Activated CD8-positive, alpha-beta T cell treated with anti-CD3 and anti-CD28 coated beads for 36 hours (primary cell): ENCODE measurements around the gene CDH13. TPM values are rescaled to one million over a fixed set of nuclear protein-coding genes. Genes with fewer than 3 reads are reported as not detected.

Source experiments
- ATAC-seq: fragments of 200-7000 bp; cut with Tn5 transposase; one replicate; pipeline ENCODE4 v1.10.0; 2021; ENCODE audit warnings: mild to moderate bottlenecking, moderate library complexity
- CTCF ChIA-PET: fragments of 350-600 bp; sonication (Branson Sonifier 250); formaldehyde crosslinking; loops from one replicate; lab custom pipeline; 2021; ENCODE audit warnings: antibody characterized with exemption; lab: Charles Lee
- POLR2A ChIA-PET: fragments of 350-600 bp; sonication (Branson Sonifier 250); formaldehyde crosslinking; loops from one replicate; lab custom pipeline; 2021; ENCODE audit warnings: antibody characterized with exemption; lab: Charles Lee
- DNase-seq: peaks from one replicate; pipeline ENCODE4 v3.0.0-alpha.2; 2020
- H3K27ac Mint-ChIP-seq: one replicate; pipeline ENCODE4 v1.8.0; 2021; ENCODE audit warnings: mild to moderate bottlenecking, mixed read lengths
- H3K27me3 Mint-ChIP-seq: one replicate; pipeline ENCODE4 v1.8.0; 2021; ENCODE audit warnings: mixed read lengths
- H3K36me3 Mint-ChIP-seq: one replicate; pipeline ENCODE4 v1.8.0; 2021; ENCODE audit warnings: low read depth, mixed read lengths
- H3K4me1 Mint-ChIP-seq: one replicate; pipeline ENCODE4 v1.8.0; 2021; ENCODE audit warnings: low read depth, mixed read lengths
- H3K4me3 Mint-ChIP-seq: one replicate; pipeline ENCODE4 v1.8.0; 2021; ENCODE audit warnings: mild to moderate bottlenecking, moderate library complexity, mixed read lengths
- H3K9me3 Mint-ChIP-seq: one replicate; pipeline ENCODE4 v1.8.0; 2021; ENCODE audit warnings: mixed read lengths
- CTCF ChIP-seq: fragments of 200-600 bp; IDR thresholded peaks from one replicate; pipeline ENCODE4 v1.8.0; 2022; ENCODE audit warnings: antibody characterized with exemption, mild to moderate bottlenecking
- intact Hi-C: fragments of 100-400 bp; cut with micrococcal nuclease; formaldehyde crosslinking; loops from one replicate; pipeline ENCODE4 v1.10.0; 2022
- total RNA-seq, 2 experiments: library from RNA; stranded (reverse); gene quantifications; one replicate each; pipeline ENCODE4 v1.2.3, GENCODE V29; 2021

The CDH13 gene
- total RNA-seq, 2 experiments from 2014 or later = not detected

- no peaks in the 10 kb centered on the region for H3K27me3 Mint-ChIP-seq
- intact Hi-C loops = no loop called here
- H3K4me1 Mint-ChIP-seq = peaks cover 5% of the 10 kb centered on the region
- no peak overlapping the region for H3K27ac Mint-ChIP-seq
- H3K4me3 Mint-ChIP-seq = no peak overlapping the region
- TF ChIP-seq CTCF = no peak
- ChIA-PET CTCF (no interaction called here), POLR2A (no interaction called here)
- no peak for DNase-seq
- no peaks in the 10 kb centered on the region for H3K36me3 Mint-ChIP-seq
- ATAC-seq = no peak
- no peaks in the 10 kb centered on the region for H3K9me3 Mint-ChIP-seq
These were observed 1098.5 kb downstream of the CDH13 start for GRCh38 chr16:83725313-83725712.

- Mint-ChIP-seq H3K9me3 (peaks cover 5% of the 10 kb centered on the region), H3K27me3 (peaks cover 2% of the 10 kb centered on the region), H3K4me1 (peaks cover 5% of the 10 kb centered on the region), H3K27ac (no peak overlapping the region), H3K36me3 (no peaks in the 10 kb centered on the region), H3K4me3 (no peak overlapping the region)
- DNase-seq (peak; percentile 18), ATAC-seq (peak; percentile 58)
- ChIA-PET POLR2A (no interaction called here), CTCF (no interaction called here)
- no peak for TF ChIP-seq CTCF
- intact Hi-C loops = no loop called here
These were observed 1100.2 kb downstream of the CDH13 start for GRCh38 chr16:83727018-83727417.

- intact Hi-C loops = no loop called here
- Mint-ChIP-seq H3K9me3 (peaks cover 5% of the 10 kb centered on the region), H3K27ac (no peak overlapping the region), H3K4me1 (peaks cover 5% of the 10 kb centered on the region), H3K27me3 (peaks cover 2% of the 10 kb centered on the region), H3K4me3 (no peak overlapping the region), H3K36me3 (no peaks in the 10 kb centered on the region)
- CTCF ChIA-PET = no interaction called here
- POLR2A ChIA-PET = no interaction called here
- no peak for ATAC-seq
- no peak for DNase-seq
- no peak for TF ChIP-seq CTCF
These were observed 1101.1 kb downstream of the CDH13 start for GRCh38 chr16:83727751-83728352.

- ATAC-seq = no peak
- Mint-ChIP-seq H3K27me3 (peaks cover 2% of the 10 kb centered on the region), H3K36me3 (no peaks in the 10 kb centered on the region), H3K9me3 (peaks cover 5% of the 10 kb centered on the region), H3K4me1 (peaks cover 5% of the 10 kb centered on the region), H3K27ac (no peak overlapping the region), H3K4me3 (no peak overlapping the region)
- no peak for DNase-seq
- ChIA-PET CTCF (no interaction called here), POLR2A (no interaction called here)
- intact Hi-C loops = no loop called here
- no peak for TF ChIP-seq CTCF
These were observed 1101.7 kb downstream of the CDH13 start for GRCh38 chr16:83728492-83728891.

- Mint-ChIP-seq H3K4me3 (no peak overlapping the region), H3K4me1 (peaks cover 5% of the 10 kb centered on the region), H3K9me3 (peaks cover 22% of the 10 kb centered on the region), H3K36me3 (no peaks in the 10 kb centered on the region), H3K27me3 (peaks cover 2% of the 10 kb centered on the region), H3K27ac (no peak overlapping the region)
- no peak for ATAC-seq
- intact Hi-C loops = no loop called here
- CTCF ChIA-PET = no interaction called here
- no peak for DNase-seq
- no peak for TF ChIP-seq CTCF
- POLR2A ChIA-PET = no interaction called here
These were observed 1104.0 kb downstream of the CDH13 start for GRCh38 chr16:83730812-83731211.
